Adrenal gland (tissue), 12 donors: Measurements from ENCODE around the gene FBXO21. TPM values are rescaled to one million over a fixed set of nuclear protein-coding genes. Genes with fewer than 3 reads are reported as not detected.

Experiments
- DNase-seq, 7 donors: peaks; one replicate each; pipeline ENCODE4 v3.0.0-alpha.2; 2019 to 2020
- H3K27ac ChIP-seq, 5 donors: fragments of 200-600 bp; sonication (generic) in 4 of 5; 1 replicate in 3 of 5; 2 replicates in 2 of 5; pipeline versions ENCODE4 v1.5.1 to v1.8.0; 2016 to 2020; ENCODE audit warnings: mild to moderate bottlenecking in 1 of 5
- H3K27me3 ChIP-seq: fragments of 200-600 bp; 2 replicates; pipeline ENCODE4 v1.8.0; 2021
- H3K36me3 ChIP-seq, 2 donors: fragments of 200-600 bp; replicated peaks in 1 of 2; 1 replicate in 1 of 2; 2 replicates in 1 of 2; pipeline versions ENCODE4 v1.5.1 to v1.8.0; 2018 to 2022
- H3K4me1 ChIP-seq, 2 donors: fragments of 200-600 bp; replicated peaks in 1 of 2; 1 replicate in 1 of 2; 2 replicates in 1 of 2; pipeline versions ENCODE4 v1.5.1 to v1.8.0; 2018 to 2021
- H3K4me3 ChIP-seq, 4 donors: fragments of 200-600 bp; sonication (generic) in 3 of 4; one replicate each; pipeline ENCODE4 v1.5.1; 2016 to 2018
- H3K9me3 ChIP-seq, 3 donors: fragments of 200-600 bp; sonication (generic) in 1 of 3; replicated peaks in 1 of 3; 1 replicate in 2 of 3; 2 replicates in 1 of 3; pipeline versions ENCODE4 v1.5.1 to v1.8.0; 2016 to 2021
- CTCF ChIP-seq, 6 experiments: fragments of 450-650 bp in 4 of 6; fragments of 200-600 bp in 2 of 6; sonication (generic) in 1 of 6; IDR thresholded peaks; 1 replicate in 5 of 6; 2 replicates in 1 of 6; pipeline versions ENCODE4 v1.5.1 to v1.8.0; 2016 to 2021; ENCODE audit warnings: antibody characterized with exemption in 6 of 6, mild to moderate bottlenecking in 2 of 6, moderate library complexity in 1 of 6
- POLR2A ChIP-seq, 2 donors: fragments of 450-650 bp; IDR thresholded peaks; one replicate each; pipeline ENCODE4 v1.6.1; 2017; ENCODE audit warnings: antibody characterized with exemption in 2 of 2, mild to moderate bottlenecking in 2 of 2, moderate library complexity in 1 of 2
- WGBS, 4 donors: extraction: QIAGEN DNeasy Blood & Tissue Kit in 2 of 4; methylation state at CpG; one replicate each; pipeline versions ENCODE4 v1.1.5 to v1.1.7; 2013 to 2017; 5-methylcytosine and 5-hydroxymethylcytosine counted together
- intact Hi-C, 2 donors: fragments of 100-400 bp; cut with DNase I; formaldehyde crosslinking; loops; one replicate each; pipeline versions ENCODE4 v1.14.1 to v1.15.0; 2022 to 2023
- polyA plus RNA-seq, 3 donors: library from polyadenylated mRNA; stranded (reverse); fragments of 200-250 nt in 2 of 3; fragments of 350-450 nt in 1 of 3; fragmentation: Illumina TruSeq in 1 of 3; extraction: RNeasy Lipid Tissue Mini Kit (QIAGEN cat#74804) in 1 of 3; gene quantifications; one replicate each; pipeline ENCODE4 v1.2.3, GENCODE V29; 2013 to 2014
- total RNA-seq, 9 donors: library from RNA; depleted of rRNA in 4 of 9; stranded (reverse); fragments of >200 nt in 4 of 9; fragments of 120-200 nt in 1 of 9; fragmentation: NEBNext Ultra II Directional in 1 of 9; extraction: Animal tissue kit (Norgen Biotek cat#: 25700) in 1 of 9; gene quantifications; one replicate each; pipeline versions ENCODE4 v1.1.0 to v1.2.4, GENCODE V29; 2013 to 2023
- donor health status: healthy with polysubstance abuse.
- donor health status: Bipolar disorder and iron deficiency.
- donor health status: DM: yes; HTN: yes; CAD: no.
- donor health status: DM: no; HTN: no; CAD: no.
- donor health status: DM: no; HTN: no; CAD: no.
- donor health status: DM: yes; HTN: yes; CAD: no.

FBXO21 gene
- total and polyA plus RNA-seq, 12 donors = 22.8 to 309 (median 103) TPM

DNA sequence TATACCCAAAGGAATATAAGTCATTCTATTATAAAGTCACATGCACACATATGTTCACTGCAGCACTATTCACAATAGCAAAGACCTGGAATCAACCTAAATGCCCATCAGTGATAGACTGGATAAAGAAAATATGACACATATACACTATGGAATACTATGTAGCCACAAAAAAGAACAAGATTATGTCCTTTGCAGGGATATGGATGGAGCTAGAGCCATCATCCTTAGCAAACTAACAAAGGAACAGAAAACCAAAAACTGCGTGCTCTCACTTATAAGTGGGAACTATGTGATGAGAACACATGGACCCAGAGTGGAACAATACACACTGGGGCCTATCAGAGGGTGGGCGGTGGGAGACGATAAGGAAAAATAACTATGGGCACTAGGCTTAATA lies 21.3 kb downstream of the FBXO21 start:
- Histone ChIP-seq H3K27me3 (no peaks in the 10 kb centered on the region), H3K4me1 (peaks cover 10 to 15% of the 10 kb centered on the region in 2 donors), H3K4me3 (no peak overlapping the region), H3K36me3 (peaks cover 0 to 82% of the 10 kb centered on the region in 2 donors), H3K9me3 (no peaks in the 10 kb centered on the region), H3K27ac (peak overlapping the region in 3 of 5 donors; percentile 51 to 67 (median 61))
- no peak for DNase-seq
- intact Hi-C loops = no loop called here
- WGBS, 4 donors = 64 to 96% (median 93%) methylated on average over 3 of the region's 3 CpGs
- TF ChIP-seq CTCF (IDR thresholded peaks at IDR 0.05) (no peak), POLR2A (IDR thresholded peaks at IDR 0.05) (no peak)

DNA sequence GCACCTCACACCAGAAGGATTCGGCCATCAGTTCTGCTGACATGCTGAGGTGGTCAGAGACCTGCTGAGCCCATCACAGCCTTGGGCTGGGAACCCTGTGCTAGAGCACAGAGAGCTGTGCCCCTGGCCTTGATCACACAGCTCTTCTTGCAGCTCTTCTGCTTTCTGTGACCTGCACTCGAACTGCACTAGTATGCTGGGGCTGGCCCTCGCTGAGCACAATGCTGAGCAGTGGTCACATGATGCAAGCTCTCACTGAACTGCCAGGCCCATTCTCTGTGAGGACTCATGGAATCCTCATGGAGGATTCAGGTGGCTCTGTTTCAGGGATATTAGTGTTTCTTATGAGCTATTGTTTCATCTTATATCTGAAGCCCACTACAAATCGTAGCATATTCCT lies 22.5 kb downstream of the FBXO21 start:
- no peaks in the 10 kb centered on the region for H3K27me3 ChIP-seq
- no peaks in the 10 kb centered on the region for H3K9me3 ChIP-seq
- intact Hi-C loops = no loop called here
- 61 to 73% (median 68%) methylated on average over 3 to 4 of the region's 4 CpGs for WGBS, 4 donors
- TF ChIP-seq POLR2A (IDR thresholded peaks at IDR 0.05) = no peak
- TF ChIP-seq CTCF (IDR thresholded peaks at IDR 0.05) = no peak
- H3K36me3 ChIP-seq = peaks cover 0 to 82% of the 10 kb centered on the region in 2 donors
- peaks cover 12 to 15% of the 10 kb centered on the region in 2 donors for H3K4me1 ChIP-seq
- no peak overlapping the region for H3K4me3 ChIP-seq
- DNase-seq = peak in 1 of 7 donors; percentile 45
- H3K27ac ChIP-seq = peak overlapping the region in 1 of 5 donors; percentile 49

DNA sequence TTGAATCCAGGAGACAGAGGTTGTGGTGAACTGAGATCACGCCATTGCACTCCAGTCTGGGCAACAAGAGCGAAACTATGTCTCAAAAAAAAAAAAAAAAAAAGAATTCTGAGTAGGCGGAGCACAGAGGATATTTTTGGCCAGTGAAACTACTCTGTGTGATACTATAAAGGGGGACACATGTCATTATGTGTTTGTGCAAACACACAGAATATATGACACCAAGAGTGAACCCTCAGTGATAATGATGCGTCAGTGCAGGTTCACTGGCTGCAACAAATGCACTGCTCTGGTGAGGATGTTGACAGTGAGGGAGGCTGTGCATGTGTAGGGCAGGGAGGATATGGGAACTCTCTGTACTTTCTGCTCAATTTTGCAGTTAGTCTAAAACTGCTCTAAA lies 24.2 kb downstream of the FBXO21 start:
- peaks cover 0 to 83% of the 10 kb centered on the region in 2 donors for H3K36me3 ChIP-seq
- no peaks in the 10 kb centered on the region for H3K27me3 ChIP-seq
- 90 to 96% (median 92%) methylated on average over 4 of the region's 4 CpGs for WGBS, 4 donors
- H3K27ac ChIP-seq = no peak overlapping the region
- intact Hi-C loops = no loop called here
- no peaks in the 10 kb centered on the region for H3K9me3 ChIP-seq
- TF ChIP-seq POLR2A (IDR thresholded peaks at IDR 0.05) = no peak
- TF ChIP-seq CTCF (IDR thresholded peaks at IDR 0.05) = no peak
- peaks cover 22 to 30% of the 10 kb centered on the region in 2 donors for H3K4me1 ChIP-seq
- no peak overlapping the region for H3K4me3 ChIP-seq
- DNase-seq = no peak

DNA sequence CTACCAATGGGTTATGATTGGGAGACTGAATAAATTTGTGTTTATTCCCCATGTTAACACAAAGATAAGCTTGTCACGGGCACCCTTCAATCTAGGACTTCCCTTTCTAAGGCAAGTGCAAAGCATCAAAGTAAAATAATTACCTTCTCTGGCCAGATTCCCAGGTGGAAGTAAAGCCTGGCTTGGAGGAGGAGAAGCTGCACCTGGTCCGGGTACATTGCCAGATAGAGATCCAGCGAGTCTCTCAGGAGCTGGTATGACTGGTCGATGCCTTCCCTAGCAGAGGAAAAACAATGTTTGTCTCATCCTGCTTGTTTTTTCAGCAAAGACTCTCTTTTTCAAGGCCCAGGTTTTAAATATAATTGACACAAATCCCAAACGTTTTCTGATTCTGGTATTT lies 24.9 kb downstream of the FBXO21 start:
- peaks cover 0 to 84% of the 10 kb centered on the region in 2 donors for H3K36me3 ChIP-seq
- no peak overlapping the region for H3K27ac ChIP-seq
- H3K4me1 ChIP-seq = peaks cover 22 to 28% of the 10 kb centered on the region in 2 donors
- WGBS, 4 donors = 55 to 65% (median 64%) methylated on average over 5 of the region's 5 CpGs
- DNase-seq = no peak
- H3K4me3 ChIP-seq = no peak overlapping the region
- intact Hi-C loops = no loop called here
- H3K9me3 ChIP-seq = no peaks in the 10 kb centered on the region
- TF ChIP-seq CTCF (IDR thresholded peaks at IDR 0.05) (no peak), POLR2A (IDR thresholded peaks at IDR 0.05) (no peak)
- no peaks in the 10 kb centered on the region for H3K27me3 ChIP-seq
